CD4-positive, alpha-beta T cell treated with Interleukin-12 subunit alpha and Interleukin-12 subunit beta, for 1 hour (primary cell): Measurements from ENCODE around the gene TXLNA.

Experiments used
- DNase-seq: peaks from one replicate; pipeline ENCODE4 v3.0.0-alpha.2; 2020

Gene TXLNA

GRCh38 chr1:32215629-32216480, 36.4 kb downstream of the TXLNA start:
- peak; percentile 70 for DNase-seq

- no peak for DNase-seq
Measured at GRCh38 chr1:32216566-32216965, 37.1 kb downstream of the TXLNA start.

- DNase-seq: no peak
Measured at GRCh38 chr1:32219022-32219421, 39.5 kb downstream of the TXLNA start.

GRCh38 chr1:32220746-32221580, 41.5 kb downstream of the TXLNA start:
- DNase-seq: no peak

- DNase-seq: no peak
Measured at GRCh38 chr1:32221581-32221979, 42.1 kb downstream of the TXLNA start.

GRCh38 chr1:32221980-32222755, 42.7 kb downstream of the TXLNA start, which contains the start of the genes EIF3I and TMEM234:
TSS of gene EIF3I (plus strand) at chr1:32222407. CDS start at chr1:32222442, 35 bp downstream.
TSS of gene TMEM234 (minus strand) at chr1:32222353. CDS start at chr1:32222322, 31 bp downstream.
- DNase-seq: peak; percentile 93

GRCh38 chr1:32223683-32224082, 44.2 kb downstream of the TXLNA start:
- DNase-seq: no peak

- DNase-seq: no peak
Measured at GRCh38 chr1:32224285-32224684, 44.8 kb downstream of the TXLNA start.

GRCh38 chr1:32228771-32229170, 49.3 kb downstream of the TXLNA start:
- DNase-seq: no peak

GRCh38 chr1:32231843-32232432, 52.5 kb downstream of the TXLNA start:
- DNase-seq: no peak

- no peak for DNase-seq
Measured at GRCh38 chr1:32232558-32233304, 53.3 kb downstream of the TXLNA start.

- no peak for DNase-seq
Measured at GRCh38 chr1:32234792-32235191, 55.3 kb downstream of the TXLNA start.

GRCh38 chr1:32239337-32239736, 59.9 kb downstream of the TXLNA start:
- DNase-seq: no peak

- no peak for DNase-seq
Measured at GRCh38 chr1:32239790-32240139, 60.3 kb downstream of the TXLNA start.

GRCh38 chr1:32240140-32240951, 60.9 kb downstream of the TXLNA start:
- DNase-seq: peak; percentile 70

GRCh38 chr1:32241001-32241763, 61.7 kb downstream of the TXLNA start:
- peak; percentile 42 for DNase-seq

- DNase-seq: no peak
Measured at GRCh38 chr1:32242341-32242851, 62.9 kb downstream of the TXLNA start.

GRCh38 chr1:32246888-32247273, 67.4 kb downstream of the TXLNA start, which contains the start of gene FAM167B:
TSS of gene FAM167B (plus strand) at chr1:32247222. CDS start at chr1:32247422, 200 bp downstream.
- DNase-seq: no peak

- DNase-seq: no peak
Measured at GRCh38 chr1:32247452-32247851, 68.0 kb downstream of the TXLNA start.
